ENCODE results near the gene MRPS15.

Gene MRPS15

DNA sequence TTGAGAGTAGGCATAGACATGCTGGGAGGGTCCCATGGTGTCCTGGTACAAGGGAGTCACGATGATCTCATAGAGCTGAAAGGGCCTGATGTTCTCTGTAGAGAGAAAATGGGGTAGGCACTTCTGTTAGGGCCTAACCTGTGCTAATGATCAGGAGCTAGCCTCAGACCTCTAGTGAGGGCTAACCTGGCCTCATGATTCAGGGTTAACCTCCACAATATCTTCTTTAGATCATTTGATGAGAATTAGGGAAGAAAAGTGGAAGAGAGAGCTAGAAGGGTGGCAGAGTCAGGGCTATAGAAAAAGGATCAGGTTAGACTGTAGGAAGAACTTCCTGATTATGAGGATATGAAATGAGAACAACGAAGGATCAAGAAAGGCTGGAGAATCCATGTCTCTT, 5.0 kb upstream of the MRPS15 start:
- Histone ChIP-seq H3K9me3 (ENCODE audit: insufficient read depth, low read length) (no peaks in the 10 kb centered on the region), H3K4me2 (ENCODE audit: low read length) (no peak overlapping the region), H3K79me2 (ENCODE audit: low read length) (no peaks in the 10 kb centered on the region), H3K27ac (ENCODE audit: low read length) (no peak overlapping the region), H3K36me3 (replicated peaks; ENCODE audit: low read depth, low read length) (no peaks in the 10 kb centered on the region), H3K4me3 (ENCODE audit: low read length) (no peak overlapping the region), H3K4me1 (ENCODE audit: low read length) (peaks cover 14% of the 10 kb centered on the region), H2AFZ (ENCODE audit: low read depth, low read length) (no peak overlapping the region), H3K9ac (ENCODE audit: low read length) (no peak overlapping the region), H4K20me1 (ENCODE audit: insufficient read depth, low read length) (no peaks in the 10 kb centered on the region), H3K27me3 (ENCODE audit: low read depth, low read length) (no peaks in the 10 kb centered on the region)
- no peak for TF ChIP-seq EZH2phosphoT487 (IDR thresholded peaks at IDR 0.05; ENCODE audit: low read depth)
- TF ChIP-seq, protein P1, sequence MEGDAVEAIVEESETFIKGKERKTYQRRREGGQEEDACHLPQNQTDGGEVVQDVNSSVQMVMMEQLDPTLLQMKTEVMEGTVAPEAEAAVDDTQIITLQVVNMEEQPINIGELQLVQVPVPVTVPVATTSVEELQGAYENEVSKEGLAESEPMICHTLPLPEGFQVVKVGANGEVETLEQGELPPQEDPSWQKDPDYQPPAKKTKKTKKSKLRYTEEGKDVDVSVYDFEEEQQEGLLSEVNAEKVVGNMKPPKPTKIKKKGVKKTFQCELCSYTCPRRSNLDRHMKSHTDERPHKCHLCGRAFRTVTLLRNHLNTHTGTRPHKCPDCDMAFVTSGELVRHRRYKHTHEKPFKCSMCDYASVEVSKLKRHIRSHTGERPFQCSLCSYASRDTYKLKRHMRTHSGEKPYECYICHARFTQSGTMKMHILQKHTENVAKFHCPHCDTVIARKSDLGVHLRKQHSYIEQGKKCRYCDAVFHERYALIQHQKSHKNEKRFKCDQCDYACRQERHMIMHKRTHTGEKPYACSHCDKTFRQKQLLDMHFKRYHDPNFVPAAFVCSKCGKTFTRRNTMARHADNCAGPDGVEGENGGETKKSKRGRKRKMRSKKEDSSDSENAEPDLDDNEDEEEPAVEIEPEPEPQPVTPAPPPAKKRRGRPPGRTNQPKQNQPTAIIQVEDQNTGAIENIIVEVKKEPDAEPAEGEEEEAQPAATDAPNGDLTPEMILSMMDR (IDR thresholded peaks at IDR 0.05; ENCODE audit: low read depth, low read length) = no peak

DNA sequence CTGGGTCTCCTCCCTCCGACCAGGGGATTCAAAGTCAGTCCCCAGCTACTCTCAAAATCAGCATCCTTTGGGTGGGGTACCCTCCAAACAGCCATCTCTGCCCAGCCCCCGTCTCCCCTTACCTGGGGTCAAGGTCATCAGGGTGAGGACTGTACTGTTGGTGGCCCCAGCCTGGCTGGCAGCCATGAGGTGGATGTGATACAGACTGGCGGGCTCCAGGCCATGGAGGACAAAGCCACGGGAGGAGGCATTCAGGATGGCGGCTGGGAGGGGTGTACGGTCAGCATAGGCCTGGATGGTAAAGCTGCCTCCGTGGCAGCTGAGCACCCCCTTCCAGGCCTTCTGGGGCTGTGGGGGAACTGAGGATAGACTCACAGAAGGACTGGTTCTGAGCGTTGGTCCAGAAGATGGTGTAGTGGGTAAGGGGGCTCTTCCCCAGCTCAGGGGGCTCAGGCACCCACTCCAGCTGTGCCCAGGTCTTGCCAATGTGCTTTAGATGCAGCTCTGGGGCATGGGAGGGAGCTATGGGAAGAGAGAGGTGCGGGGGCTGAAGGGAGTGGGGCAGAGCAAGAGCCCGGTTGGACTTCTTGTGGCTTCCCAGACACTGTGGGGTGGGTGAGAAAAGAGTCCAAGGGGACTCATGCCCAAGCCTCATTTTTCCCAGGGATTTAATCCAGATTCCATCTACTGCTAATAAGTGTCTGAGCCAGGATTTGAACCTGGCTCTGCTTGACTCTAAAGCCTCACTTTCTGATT, 3.7 kb upstream of the MRPS15 start:
- no peak overlapping the region for H3K4me3 ChIP-seq (ENCODE audit: low read length)
- H3K27ac ChIP-seq (ENCODE audit: low read length) = no peak overlapping the region
- no peaks in the 10 kb centered on the region for H3K36me3 ChIP-seq (replicated peaks; ENCODE audit: low read depth, low read length)
- no peaks in the 10 kb centered on the region for H3K27me3 ChIP-seq (ENCODE audit: low read depth, low read length)
- H3K4me1 ChIP-seq (ENCODE audit: low read length) = peaks cover 7% of the 10 kb centered on the region
- no peak overlapping the region for H2AFZ ChIP-seq (ENCODE audit: low read depth, low read length)
- no peaks in the 10 kb centered on the region for H4K20me1 ChIP-seq (ENCODE audit: insufficient read depth, low read length)
- peaks cover 12% of the 10 kb centered on the region for H3K79me2 ChIP-seq (ENCODE audit: low read length)
- no peak overlapping the region for H3K4me2 ChIP-seq (ENCODE audit: low read length)
- H3K9ac ChIP-seq (ENCODE audit: low read length) = no peak overlapping the region
- H3K9me3 ChIP-seq (ENCODE audit: insufficient read depth, low read length) = no peaks in the 10 kb centered on the region
- TF ChIP-seq, protein P1 (IDR thresholded peaks at IDR 0.05; ENCODE audit: low read depth, low read length) = no peak
- no peak for TF ChIP-seq EZH2phosphoT487 (IDR thresholded peaks at IDR 0.05; ENCODE audit: low read depth)

GRCh38 chr1:36467027-36467410, 2.8 kb upstream of the MRPS15 start:
- no peak overlapping the region for H3K9ac ChIP-seq (ENCODE audit: low read length)
- TF ChIP-seq, protein P1 (IDR thresholded peaks at IDR 0.05; ENCODE audit: low read depth, low read length) = no peak
- TF ChIP-seq EZH2phosphoT487 (IDR thresholded peaks at IDR 0.05; ENCODE audit: low read depth) = no peak
- no peaks in the 10 kb centered on the region for H4K20me1 ChIP-seq (ENCODE audit: insufficient read depth, low read length)

GRCh38 chr1:36466370-36467026, 2.3 kb upstream of the MRPS15 start:
- Histone ChIP-seq H3K27me3 (ENCODE audit: low read depth, low read length) (no peaks in the 10 kb centered on the region), H3K4me3 (ENCODE audit: low read length) (no peak overlapping the region), H3K9me3 (ENCODE audit: insufficient read depth, low read length) (no peaks in the 10 kb centered on the region), H3K9ac (ENCODE audit: low read length) (no peak overlapping the region), H3K79me2 (ENCODE audit: low read length) (peaks cover 18% of the 10 kb centered on the region), H4K20me1 (ENCODE audit: insufficient read depth, low read length) (no peaks in the 10 kb centered on the region), H3K4me1 (ENCODE audit: low read length) (peaks cover 7% of the 10 kb centered on the region), H3K4me2 (ENCODE audit: low read length) (no peak overlapping the region), H3K36me3 (replicated peaks; ENCODE audit: low read depth, low read length) (no peaks in the 10 kb centered on the region), H3K27ac (ENCODE audit: low read length) (no peak overlapping the region), H2AFZ (ENCODE audit: low read depth, low read length) (no peak overlapping the region)
- no peak for TF ChIP-seq EZH2phosphoT487 (IDR thresholded peaks at IDR 0.05; ENCODE audit: low read depth)
- TF ChIP-seq, protein P1 (IDR thresholded peaks at IDR 0.05; ENCODE audit: low read depth, low read length) = no peak

More at GRCh38 chr1:36467027-36467410, 2.8 kb upstream of the MRPS15 start:
- Histone ChIP-seq H3K27ac (ENCODE audit: low read length) (no peak overlapping the region), H2AFZ (ENCODE audit: low read depth, low read length) (no peak overlapping the region), H3K79me2 (ENCODE audit: low read length) (peaks cover 18% of the 10 kb centered on the region), H3K27me3 (ENCODE audit: low read depth, low read length) (no peaks in the 10 kb centered on the region), H3K9me3 (ENCODE audit: insufficient read depth, low read length) (no peaks in the 10 kb centered on the region), H3K4me3 (ENCODE audit: low read length) (no peak overlapping the region), H3K36me3 (replicated peaks; ENCODE audit: low read depth, low read length) (no peaks in the 10 kb centered on the region), H3K4me2 (ENCODE audit: low read length) (no peak overlapping the region), H3K4me1 (ENCODE audit: low read length) (peaks cover 7% of the 10 kb centered on the region)
